ENCODE measurements around the gene SLC7A14. TPM values are rescaled to one million over a fixed set of nuclear protein-coding genes. Genes with fewer than 3 reads are reported as not detected.

SLC7A14 gene
- total RNA-seq, 1 experiment from 2014 or later, result not detected

DNA sequence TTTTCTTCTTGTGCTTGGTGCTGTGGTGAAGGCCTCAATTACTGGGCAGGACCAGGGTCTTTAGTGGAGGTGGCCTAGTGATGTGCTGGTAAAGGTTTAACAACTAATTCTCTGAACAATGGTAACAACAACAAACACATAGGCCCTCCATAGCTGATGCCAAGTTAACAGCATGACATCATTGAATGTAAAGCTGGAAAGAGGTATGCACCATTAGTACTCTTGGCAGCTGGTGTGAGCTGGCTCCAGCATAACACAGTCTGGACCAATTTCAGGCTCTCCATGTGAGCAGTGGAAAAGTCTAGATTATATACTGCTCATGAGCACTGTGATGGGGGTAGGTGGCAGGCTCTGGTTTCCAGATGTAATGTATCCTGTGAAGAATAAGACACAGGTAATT lies 61.8 kb downstream of the SLC7A14 start:
- Histone ChIP-seq H3K4me1 (ENCODE audit: low read length) (no peaks in the 10 kb centered on the region), H3K36me3 (ENCODE audit: insufficient read depth, low read length) (no peaks in the 10 kb centered on the region), H3K79me2 (ENCODE audit: low read length) (no peaks in the 10 kb centered on the region), H2AFZ (ENCODE audit: low read length) (no peak overlapping the region), H4K20me1 (ENCODE audit: insufficient read depth, low read depth, low read length) (no peaks in the 10 kb centered on the region), H3K4me3 (ENCODE audit: low read length) (no peak overlapping the region), H3K9me3 (ENCODE audit: low read length) (no peaks in the 10 kb centered on the region), H3K4me2 (ENCODE audit: low read depth, low read length, poor library complexity, severe bottlenecking) (no peak overlapping the region), H3K9ac (ENCODE audit: low read length) (no peak overlapping the region), H3K27ac (ENCODE audit: low read length) (no peak overlapping the region), H3K27me3 (ENCODE audit: low read length) (no peaks in the 10 kb centered on the region), H3K9me2 (replicated peaks; ENCODE audit: insufficient read depth, low read length) (no peaks in the 10 kb centered on the region)
- DNase-seq, result no peak

DNA sequence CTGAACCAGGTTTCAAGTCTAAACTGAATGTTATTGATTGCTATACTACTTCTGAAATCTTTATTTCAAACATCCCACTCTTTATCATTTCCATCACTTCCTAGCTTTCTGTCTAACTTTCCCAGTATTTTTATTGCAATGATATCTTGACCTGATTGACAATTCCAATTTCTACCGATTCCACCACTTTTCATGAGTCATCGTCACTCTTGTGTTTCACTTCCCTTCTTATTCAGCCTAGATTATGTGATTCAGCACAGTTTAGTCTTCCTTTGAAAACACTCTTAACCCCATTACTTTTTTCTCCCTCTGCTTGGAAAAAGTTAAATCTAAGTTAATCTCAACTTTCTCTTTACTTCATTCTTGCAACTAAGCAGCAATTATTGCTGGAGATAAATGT lies 62.6 kb downstream of the SLC7A14 start:
- Histone ChIP-seq H3K79me2 (ENCODE audit: low read length) (no peaks in the 10 kb centered on the region), H3K9me2 (replicated peaks; ENCODE audit: insufficient read depth, low read length) (no peaks in the 10 kb centered on the region), H3K4me2 (ENCODE audit: low read depth, low read length, poor library complexity, severe bottlenecking) (no peak overlapping the region), H3K9ac (ENCODE audit: low read length) (no peak overlapping the region), H2AFZ (ENCODE audit: low read length) (no peak overlapping the region), H3K36me3 (ENCODE audit: insufficient read depth, low read length) (no peaks in the 10 kb centered on the region), H3K9me3 (ENCODE audit: low read length) (no peaks in the 10 kb centered on the region), H3K4me3 (ENCODE audit: low read length) (no peak overlapping the region), H3K27ac (ENCODE audit: low read length) (no peak overlapping the region), H4K20me1 (ENCODE audit: insufficient read depth, low read depth, low read length) (no peaks in the 10 kb centered on the region), H3K4me1 (ENCODE audit: low read length) (no peaks in the 10 kb centered on the region), H3K27me3 (ENCODE audit: low read length) (no peaks in the 10 kb centered on the region)
- no peak for DNase-seq

DNA sequence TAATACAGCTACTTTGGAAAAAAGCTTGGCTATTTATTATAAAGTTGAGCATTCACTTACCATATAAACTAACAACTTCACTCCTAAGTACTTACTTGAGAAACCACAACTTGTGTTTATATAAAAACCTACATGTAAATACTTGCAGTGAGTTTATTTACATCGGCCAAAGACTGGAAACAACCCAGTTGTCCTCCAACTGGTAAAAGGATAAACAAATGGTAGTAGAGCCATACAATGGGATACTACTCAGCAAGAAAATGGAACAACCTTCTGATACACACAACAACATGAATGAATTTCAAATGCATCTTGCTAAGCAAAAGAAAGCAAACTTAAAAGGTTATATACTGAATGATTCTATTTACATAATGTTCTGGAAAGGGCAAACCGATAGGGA lies 63.7 kb downstream of the SLC7A14 start:
- no peaks in the 10 kb centered on the region for H4K20me1 ChIP-seq (ENCODE audit: insufficient read depth, low read depth, low read length)
- no peaks in the 10 kb centered on the region for H3K79me2 ChIP-seq (ENCODE audit: low read length)
- no peak overlapping the region for H3K9ac ChIP-seq (ENCODE audit: low read length)
- DNase-seq, result no peak
- no peak overlapping the region for H3K4me3 ChIP-seq (ENCODE audit: low read length)
- H3K36me3 ChIP-seq (ENCODE audit: insufficient read depth, low read length), result no peaks in the 10 kb centered on the region
- no peaks in the 10 kb centered on the region for H3K4me1 ChIP-seq (ENCODE audit: low read length)
- H3K27ac ChIP-seq (ENCODE audit: low read length), result no peak overlapping the region
- H3K9me3 ChIP-seq (ENCODE audit: low read length), result no peaks in the 10 kb centered on the region
- H2AFZ ChIP-seq (ENCODE audit: low read length), result no peak overlapping the region
- H3K27me3 ChIP-seq (ENCODE audit: low read length), result no peaks in the 10 kb centered on the region
- H3K4me2 ChIP-seq (ENCODE audit: low read depth, low read length, poor library complexity, severe bottlenecking), result no peak overlapping the region
- no peaks in the 10 kb centered on the region for H3K9me2 ChIP-seq (replicated peaks; ENCODE audit: insufficient read depth, low read length)

DNA sequence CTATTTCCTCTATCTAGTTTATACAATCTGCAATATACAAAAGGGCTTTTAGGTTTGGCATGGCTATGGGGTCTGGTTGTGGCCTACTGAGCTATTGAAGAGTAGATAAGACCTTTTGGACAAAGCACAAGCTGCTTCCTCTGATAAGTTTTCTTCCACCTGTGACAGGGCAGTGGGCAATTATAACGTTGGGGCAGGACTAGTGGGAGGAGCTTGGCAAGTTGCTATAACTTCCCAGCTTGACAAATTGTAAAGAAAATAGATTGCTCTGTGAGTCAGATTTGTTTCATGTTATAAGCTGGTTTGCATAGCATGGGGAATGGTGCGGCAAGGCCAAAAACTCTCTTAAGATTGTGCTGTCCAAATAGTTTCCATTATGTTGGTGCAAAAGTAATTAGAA lies 64.9 kb downstream of the SLC7A14 start:
- Histone ChIP-seq H3K9ac (ENCODE audit: low read length) (no peak overlapping the region), H3K9me2 (replicated peaks; ENCODE audit: insufficient read depth, low read length) (no peaks in the 10 kb centered on the region), H3K27ac (ENCODE audit: low read length) (no peak overlapping the region), H3K27me3 (ENCODE audit: low read length) (no peaks in the 10 kb centered on the region), H4K20me1 (ENCODE audit: insufficient read depth, low read depth, low read length) (no peaks in the 10 kb centered on the region), H3K79me2 (ENCODE audit: low read length) (no peaks in the 10 kb centered on the region), H3K9me3 (ENCODE audit: low read length) (no peaks in the 10 kb centered on the region), H3K4me3 (ENCODE audit: low read length) (no peak overlapping the region), H3K36me3 (ENCODE audit: insufficient read depth, low read length) (no peaks in the 10 kb centered on the region), H3K4me2 (ENCODE audit: low read depth, low read length, poor library complexity, severe bottlenecking) (no peak overlapping the region), H2AFZ (ENCODE audit: low read length) (no peak overlapping the region), H3K4me1 (ENCODE audit: low read length) (no peaks in the 10 kb centered on the region)
- DNase-seq, result no peak

DNA sequence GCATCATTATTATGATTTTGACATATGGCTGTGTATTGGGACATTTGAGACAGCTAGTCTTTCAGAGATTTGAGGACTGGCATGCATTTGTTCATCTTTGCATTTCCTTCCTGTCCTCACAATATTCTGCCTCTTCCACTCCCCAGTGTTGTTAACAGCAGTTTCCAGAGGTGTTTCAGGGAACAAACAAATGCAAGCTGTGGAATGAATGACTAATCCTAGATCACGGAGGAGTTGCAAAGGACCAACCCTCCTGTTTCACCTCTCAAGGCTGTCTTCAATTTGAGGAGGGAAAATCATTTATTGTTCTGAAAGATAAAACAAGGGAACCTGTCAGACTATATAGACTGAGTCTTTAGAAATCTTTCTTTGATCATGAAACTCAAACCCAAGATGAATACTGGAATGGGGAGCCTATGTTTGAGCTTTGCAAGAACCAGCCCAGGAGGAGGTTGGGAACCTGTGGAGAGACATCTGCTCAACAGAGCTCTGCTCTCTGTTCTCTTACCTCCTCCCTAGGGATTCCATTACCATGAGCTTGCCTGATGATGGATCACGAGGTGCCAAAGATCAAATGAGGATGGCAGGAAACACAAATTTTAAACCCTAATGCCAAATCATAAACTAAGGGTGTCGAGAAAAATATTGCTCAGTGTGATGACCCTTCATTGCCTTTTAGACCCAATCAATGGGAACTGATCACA lies 68.5 kb downstream of the SLC7A14 start:
- no peak overlapping the region for H3K4me3 ChIP-seq (ENCODE audit: low read length)
- H3K9me3 ChIP-seq (ENCODE audit: low read length), result no peaks in the 10 kb centered on the region
- H3K4me2 ChIP-seq (ENCODE audit: low read depth, low read length, poor library complexity, severe bottlenecking), result no peak overlapping the region
- no peaks in the 10 kb centered on the region for H3K9me2 ChIP-seq (replicated peaks; ENCODE audit: insufficient read depth, low read length)
- H3K27me3 ChIP-seq (ENCODE audit: low read length), result no peaks in the 10 kb centered on the region
- H3K79me2 ChIP-seq (ENCODE audit: low read length), result no peaks in the 10 kb centered on the region
- no peak for DNase-seq
- no peak overlapping the region for H3K9ac ChIP-seq (ENCODE audit: low read length)
- H3K4me1 ChIP-seq (ENCODE audit: low read length), result no peaks in the 10 kb centered on the region
- no peaks in the 10 kb centered on the region for H3K36me3 ChIP-seq (ENCODE audit: insufficient read depth, low read length)
- no peak overlapping the region for H2AFZ ChIP-seq (ENCODE audit: low read length)
- H4K20me1 ChIP-seq (ENCODE audit: insufficient read depth, low read depth, low read length), result no peaks in the 10 kb centered on the region
- H3K27ac ChIP-seq (ENCODE audit: low read length), result no peak overlapping the region

DNA sequence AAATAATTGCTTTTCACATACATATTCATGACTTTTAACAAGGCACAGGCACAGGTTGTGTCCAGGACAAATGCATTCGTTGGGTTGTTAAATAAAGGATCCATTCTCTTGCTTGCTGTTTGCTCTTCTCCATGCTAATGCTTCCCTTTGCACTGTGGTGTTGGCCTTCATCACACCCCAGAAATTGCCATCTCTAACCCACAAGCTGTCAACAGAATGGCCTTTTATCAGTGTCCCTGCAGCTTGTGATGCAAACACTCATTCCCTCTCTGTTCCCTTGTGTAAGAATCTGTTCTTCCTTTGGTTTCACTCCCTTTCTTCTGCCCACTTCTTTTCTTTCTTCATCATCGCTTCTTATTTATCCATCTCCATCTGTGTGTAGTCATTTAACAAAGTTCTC lies 72.2 kb downstream of the SLC7A14 start:
- no peaks in the 10 kb centered on the region for H3K4me1 ChIP-seq (ENCODE audit: low read length)
- no peaks in the 10 kb centered on the region for H4K20me1 ChIP-seq (ENCODE audit: insufficient read depth, low read depth, low read length)
- no peaks in the 10 kb centered on the region for H3K79me2 ChIP-seq (ENCODE audit: low read length)
- no peaks in the 10 kb centered on the region for H3K9me3 ChIP-seq (ENCODE audit: low read length)
- DNase-seq, result no peak
- no peak overlapping the region for H3K4me3 ChIP-seq (ENCODE audit: low read length)
- H2AFZ ChIP-seq (ENCODE audit: low read length), result no peak overlapping the region
- no peak overlapping the region for H3K4me2 ChIP-seq (ENCODE audit: low read depth, low read length, poor library complexity, severe bottlenecking)
- no peaks in the 10 kb centered on the region for H3K36me3 ChIP-seq (ENCODE audit: insufficient read depth, low read length)
- no peaks in the 10 kb centered on the region for H3K9me2 ChIP-seq (replicated peaks; ENCODE audit: insufficient read depth, low read length)
- H3K9ac ChIP-seq (ENCODE audit: low read length), result no peak overlapping the region
- H3K27ac ChIP-seq (ENCODE audit: low read length), result no peak overlapping the region
- H3K27me3 ChIP-seq (ENCODE audit: low read length), result no peaks in the 10 kb centered on the region

DNA sequence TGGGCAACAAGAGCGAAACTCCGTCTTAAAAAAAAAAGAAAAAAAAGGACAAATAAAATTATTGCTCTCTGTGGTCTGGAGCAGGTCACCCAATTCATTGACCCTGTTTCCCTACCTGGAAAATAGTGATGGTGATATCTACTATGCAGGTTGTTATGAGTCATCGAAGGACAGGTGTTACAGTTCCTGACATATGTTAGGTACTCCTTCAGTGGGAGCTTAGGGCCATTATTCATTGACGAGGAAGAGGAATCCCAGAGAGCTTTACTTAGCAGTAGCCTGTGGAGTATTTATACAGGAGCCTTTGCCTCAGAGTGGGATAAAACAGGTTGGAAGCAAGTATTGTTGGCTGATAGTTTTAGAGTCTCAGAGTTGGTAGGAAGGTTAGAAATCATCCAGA lies 74.5 kb downstream of the SLC7A14 start:
- H3K4me1 ChIP-seq (ENCODE audit: low read length), result no peaks in the 10 kb centered on the region
- no peaks in the 10 kb centered on the region for H3K79me2 ChIP-seq (ENCODE audit: low read length)
- H2AFZ ChIP-seq (ENCODE audit: low read length), result no peak overlapping the region
- no peaks in the 10 kb centered on the region for H3K9me2 ChIP-seq (replicated peaks; ENCODE audit: insufficient read depth, low read length)
- no peaks in the 10 kb centered on the region for H4K20me1 ChIP-seq (ENCODE audit: insufficient read depth, low read depth, low read length)
- H3K9me3 ChIP-seq (ENCODE audit: low read length), result no peaks in the 10 kb centered on the region
- no peaks in the 10 kb centered on the region for H3K36me3 ChIP-seq (ENCODE audit: insufficient read depth, low read length)
- H3K27me3 ChIP-seq (ENCODE audit: low read length), result no peaks in the 10 kb centered on the region
- H3K4me2 ChIP-seq (ENCODE audit: low read depth, low read length, poor library complexity, severe bottlenecking), result no peak overlapping the region
- no peak overlapping the region for H3K27ac ChIP-seq (ENCODE audit: low read length)
- no peak overlapping the region for H3K4me3 ChIP-seq (ENCODE audit: low read length)
- DNase-seq, result no peak
- H3K9ac ChIP-seq (ENCODE audit: low read length), result no peak overlapping the region

DNA sequence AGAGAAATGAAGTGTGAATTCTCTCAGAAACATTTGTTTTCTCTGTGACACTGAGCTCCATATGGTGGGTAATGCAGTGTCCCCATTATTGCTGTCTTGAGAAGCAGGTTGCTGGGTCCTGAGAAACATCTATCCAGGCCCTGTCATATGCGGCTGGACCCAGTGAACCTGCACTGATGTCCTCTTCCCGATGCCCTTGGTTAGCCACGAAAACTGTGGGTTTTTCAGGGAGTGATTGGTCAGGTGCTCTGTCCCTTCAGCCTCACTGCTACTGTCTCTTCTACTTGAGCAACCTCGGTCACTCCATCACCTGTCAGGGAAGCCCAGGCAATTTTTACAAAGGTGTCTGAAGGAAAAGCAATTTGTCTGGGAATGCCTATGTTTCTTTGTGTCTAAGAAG lies 77.0 kb downstream of the SLC7A14 start:
- Histone ChIP-seq H3K27ac (ENCODE audit: low read length) (no peak overlapping the region), H4K20me1 (ENCODE audit: insufficient read depth, low read depth, low read length) (no peaks in the 10 kb centered on the region), H3K9me3 (ENCODE audit: low read length) (no peaks in the 10 kb centered on the region), H3K4me3 (ENCODE audit: low read length) (no peak overlapping the region), H3K9ac (ENCODE audit: low read length) (no peak overlapping the region), H3K9me2 (replicated peaks; ENCODE audit: insufficient read depth, low read length) (no peaks in the 10 kb centered on the region), H3K4me1 (ENCODE audit: low read length) (no peaks in the 10 kb centered on the region), H3K36me3 (ENCODE audit: insufficient read depth, low read length) (no peaks in the 10 kb centered on the region), H2AFZ (ENCODE audit: low read length) (no peak overlapping the region), H3K27me3 (ENCODE audit: low read length) (no peaks in the 10 kb centered on the region), H3K79me2 (ENCODE audit: low read length) (no peaks in the 10 kb centered on the region), H3K4me2 (ENCODE audit: low read depth, low read length, poor library complexity, severe bottlenecking) (no peak overlapping the region)
- no peak for DNase-seq

DNA sequence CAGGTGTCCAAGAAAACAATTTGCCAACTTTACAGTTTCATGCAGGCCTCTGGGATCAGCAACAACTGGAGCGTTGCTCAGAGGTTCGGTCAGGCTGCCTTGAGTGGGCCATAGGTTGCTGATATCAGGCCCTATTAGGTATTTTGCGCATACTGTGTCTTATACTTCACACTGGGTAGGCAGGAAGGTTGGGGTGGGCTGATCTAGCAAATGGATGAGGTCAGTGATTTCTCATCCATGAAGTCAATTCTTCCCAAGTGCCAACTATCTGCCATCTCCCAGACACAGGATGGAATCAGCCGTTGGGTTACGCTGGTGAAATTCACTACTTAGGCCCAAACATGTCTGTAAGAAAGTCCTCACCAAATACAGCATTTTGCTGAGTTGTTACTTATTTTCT lies 77.6 kb downstream of the SLC7A14 start:
- H3K4me2 ChIP-seq (ENCODE audit: low read depth, low read length, poor library complexity, severe bottlenecking), result no peak overlapping the region
- no peaks in the 10 kb centered on the region for H3K79me2 ChIP-seq (ENCODE audit: low read length)
- no peaks in the 10 kb centered on the region for H3K9me3 ChIP-seq (ENCODE audit: low read length)
- no peaks in the 10 kb centered on the region for H3K36me3 ChIP-seq (ENCODE audit: insufficient read depth, low read length)
- no peaks in the 10 kb centered on the region for H3K27me3 ChIP-seq (ENCODE audit: low read length)
- H3K9ac ChIP-seq (ENCODE audit: low read length), result no peak overlapping the region
- no peaks in the 10 kb centered on the region for H4K20me1 ChIP-seq (ENCODE audit: insufficient read depth, low read depth, low read length)
- no peaks in the 10 kb centered on the region for H3K4me1 ChIP-seq (ENCODE audit: low read length)
- H3K9me2 ChIP-seq (replicated peaks; ENCODE audit: insufficient read depth, low read length), result no peaks in the 10 kb centered on the region
- no peak overlapping the region for H2AFZ ChIP-seq (ENCODE audit: low read length)
- no peak overlapping the region for H3K4me3 ChIP-seq (ENCODE audit: low read length)
- no peak overlapping the region for H3K27ac ChIP-seq (ENCODE audit: low read length)
- no peak for DNase-seq

Data from Karpas-422 (cell line).